Stimulated activated CD8-positive, alpha-beta memory T cell treated with anti-CD3 and anti-CD28 coated beads, Interleukin-4, amount 100 ng/mL, for 24 hours (primary cell): ENCODE data around the gene MAB21L3.
"Not testable (repeated sequence)": the region's sequence is repeated elsewhere in the genome, so short reads cannot be mapped to it uniquely, and the experiment has no call there.

ENCODE experiments used
- DNase-seq: peaks from one replicate; pipeline ENCODE4 v3.0.0-alpha.2; 2020; ENCODE audit warnings: low read depth

Gene MAB21L3

GRCh38 chr1:116138277-116138792 lies 27.1 kb downstream of the MAB21L3 start:
- DNase-seq, result no peak

DNA sequence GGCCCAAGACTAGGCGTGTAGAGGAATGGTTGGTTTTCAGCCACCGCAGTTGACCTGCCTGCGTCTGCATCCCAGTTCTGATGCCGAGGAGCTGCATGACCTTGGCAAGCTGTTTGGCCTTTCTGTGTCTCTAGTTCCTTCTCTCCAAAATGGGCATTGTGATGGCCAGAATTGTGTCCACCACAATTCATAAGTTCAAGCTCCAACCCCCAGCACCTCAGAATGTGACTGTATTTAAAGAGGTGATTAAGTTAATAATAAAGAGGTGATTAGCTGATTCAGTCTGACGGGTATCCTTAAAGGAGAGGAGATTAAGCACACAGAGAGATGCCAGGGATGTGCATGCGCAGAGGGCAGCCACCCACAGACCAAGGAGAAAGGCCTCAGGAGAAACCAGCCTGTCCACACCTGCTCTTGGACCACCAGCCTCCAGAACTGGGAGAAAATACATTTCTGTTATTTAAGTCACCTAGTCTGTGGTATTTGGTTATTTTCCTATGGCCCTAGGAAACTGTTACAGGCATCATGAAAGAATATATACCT lies 28.5 kb downstream of the MAB21L3 start:
- DNase-seq, result no peak

GRCh38 chr1:116144151-116144550 lies 33.0 kb downstream of the MAB21L3 start:
- no peak for DNase-seq

DNA sequence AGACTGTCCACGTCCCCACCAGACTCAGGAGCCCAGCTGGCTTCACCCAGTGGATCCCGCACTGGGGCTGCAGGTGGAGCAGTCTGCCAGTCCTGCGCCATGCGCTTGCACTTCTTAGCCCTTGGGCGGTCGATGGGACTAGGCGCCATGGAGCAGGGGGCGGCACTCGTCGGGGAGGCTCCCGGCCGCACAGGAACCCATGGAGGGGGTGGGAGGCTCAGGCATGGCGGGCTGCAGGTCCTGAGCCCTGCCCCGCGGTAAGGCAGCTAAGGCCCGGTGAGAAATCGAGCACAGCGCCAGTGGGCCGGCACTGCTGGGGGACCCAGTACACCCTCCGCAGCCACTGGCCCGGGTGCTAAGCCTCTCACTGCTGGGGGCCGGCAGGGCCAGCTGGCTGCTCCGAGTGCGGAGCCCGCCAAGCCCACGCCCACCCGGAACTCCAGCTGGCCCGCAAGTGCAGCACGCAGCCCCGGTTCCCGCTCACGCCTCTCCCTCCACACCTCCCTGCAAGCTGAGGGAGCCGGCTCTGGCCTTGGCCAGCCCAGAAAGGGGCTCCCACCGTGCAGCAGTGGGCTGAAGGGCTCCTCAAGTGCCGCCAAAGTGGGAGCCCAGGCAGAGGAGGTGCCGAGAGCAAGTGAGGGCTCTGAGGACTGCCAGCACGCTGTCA lies 35.4 kb downstream of the MAB21L3 start:
- not testable (repeated sequence) for DNase-seq

DNA sequence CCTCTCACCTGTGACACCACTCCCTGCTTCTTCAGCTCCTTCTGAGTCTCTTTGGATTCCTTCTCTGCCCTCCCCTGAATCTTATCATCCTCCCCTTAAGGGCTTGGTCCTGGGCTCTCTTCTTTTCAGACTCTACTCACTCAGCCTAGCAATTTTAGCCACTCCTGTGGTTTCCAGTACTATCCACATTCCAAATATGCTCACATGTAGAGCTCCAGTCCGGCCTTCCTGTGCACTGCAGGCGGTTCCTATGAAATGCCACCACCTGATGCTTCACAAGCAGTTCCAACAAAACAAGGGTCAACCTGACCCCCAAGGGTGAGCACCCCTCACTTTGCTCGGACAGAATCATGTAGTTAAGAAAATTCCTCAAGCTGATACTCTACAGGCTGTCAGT lies 35.9 kb downstream of the MAB21L3 start:
- DNase-seq, result no peak

GRCh38 chr1:116147972-116148371 lies 36.8 kb downstream of the MAB21L3 start:
- no peak for DNase-seq

GRCh38 chr1:116148967-116149366 lies 37.8 kb downstream of the MAB21L3 start:
- DNase-seq, result no peak

DNA sequence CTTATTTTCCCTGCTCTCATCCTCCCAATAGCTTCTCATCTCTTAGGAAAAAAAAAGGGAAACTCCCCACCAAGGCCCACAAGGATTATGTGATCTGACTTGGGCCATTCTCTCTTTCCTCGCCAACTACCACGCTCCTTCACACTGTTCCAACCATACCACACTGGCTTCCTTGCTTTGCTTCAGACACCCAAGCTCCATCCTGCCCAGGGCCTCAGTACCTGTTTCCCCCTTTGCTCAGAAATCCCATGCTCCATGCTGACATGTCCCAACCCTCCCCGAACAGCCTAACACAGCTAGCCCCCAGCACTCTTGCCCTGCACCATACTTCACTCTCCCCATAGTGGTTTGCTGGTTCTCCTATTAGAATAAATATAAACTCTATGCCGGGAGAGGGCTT lies 39.2 kb downstream of the MAB21L3 start:
- DNase-seq, result no peak

DNA sequence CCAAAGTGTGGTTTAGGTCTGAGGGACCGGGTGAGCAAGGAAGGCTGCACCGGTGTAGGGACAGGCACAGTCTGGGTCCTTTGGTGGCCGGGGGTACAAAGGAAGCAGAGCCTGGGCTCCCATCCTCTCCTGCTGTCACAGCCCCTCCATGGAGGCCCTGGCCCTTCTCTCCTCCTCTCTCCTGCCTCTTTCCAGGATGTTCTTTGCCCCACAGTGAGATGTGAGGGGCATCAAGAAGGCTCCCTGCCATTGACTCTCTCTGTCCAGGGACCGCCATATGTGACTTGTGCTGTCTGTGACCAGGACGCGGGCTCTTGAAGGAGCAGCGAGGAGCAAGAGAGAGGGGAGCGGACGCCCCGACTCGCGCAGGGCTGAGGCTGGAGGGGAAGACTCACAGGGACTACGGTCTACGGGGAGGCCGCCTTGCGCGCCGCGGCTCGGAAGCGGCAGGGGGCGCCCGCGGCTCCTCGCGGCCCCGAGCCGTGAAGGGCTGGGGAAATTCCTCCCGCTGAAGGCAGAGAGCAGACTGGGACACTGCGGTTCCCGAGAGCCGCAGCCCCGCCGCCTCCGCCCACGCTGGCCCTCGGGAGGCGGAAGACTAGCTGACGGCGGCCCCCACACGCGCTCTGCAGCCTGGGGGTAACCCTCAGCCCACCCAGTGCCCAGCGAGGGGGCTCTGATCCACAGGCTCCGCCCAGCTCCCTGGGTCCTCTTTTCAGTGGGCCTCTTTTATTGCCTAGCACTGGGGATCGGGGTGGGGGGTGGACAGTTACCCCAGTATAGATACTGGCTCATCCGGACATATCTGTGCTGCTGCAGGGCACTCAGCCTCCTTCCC lies 40.8 kb downstream of the MAB21L3 start:
- DNase-seq, result peak; percentile 65

GRCh38 chr1:116152577-116152943 lies 41.4 kb downstream of the MAB21L3 start:
- DNase-seq, result no peak

- DNase-seq, result no peak
Observed at GRCh38 chr1:116152950-116153691, 41.9 kb downstream of the MAB21L3 start.

DNA sequence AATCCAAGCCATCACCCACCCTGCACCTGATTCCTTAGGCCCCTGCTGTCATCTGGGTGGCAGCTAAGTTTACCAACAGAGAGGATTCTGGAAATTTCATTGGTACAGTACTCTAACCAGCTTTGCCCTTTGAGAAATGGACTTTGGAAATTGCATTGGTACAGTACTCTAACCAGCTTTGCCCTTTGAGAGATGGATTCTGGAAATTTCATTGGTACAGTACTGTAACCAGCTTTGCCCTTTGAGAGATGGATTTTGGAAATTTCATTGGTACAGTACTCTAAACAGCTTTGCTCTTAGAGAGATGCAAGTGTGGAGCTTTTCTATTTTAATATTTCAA lies 42.5 kb downstream of the MAB21L3 start:
- no peak for DNase-seq

DNA sequence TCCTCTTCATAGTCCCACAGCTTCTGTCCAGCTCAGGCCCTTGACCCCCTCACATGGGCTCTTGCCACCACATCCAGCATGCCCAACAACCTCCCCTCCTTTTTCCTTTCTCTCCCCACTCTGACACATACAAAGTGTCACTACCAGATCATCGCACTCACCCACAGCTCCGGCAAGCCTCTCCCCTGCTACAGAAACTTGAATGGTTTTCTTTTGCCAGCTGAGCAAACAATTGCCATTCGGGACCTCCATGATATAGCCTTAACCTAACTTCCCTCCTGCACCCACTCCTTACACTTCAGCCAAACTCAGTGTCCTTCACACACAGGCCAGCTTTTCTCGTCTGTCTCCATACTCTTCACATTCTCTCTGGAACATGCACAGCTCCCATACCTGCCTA lies 43.3 kb downstream of the MAB21L3 start:
- no peak for DNase-seq

GRCh38 chr1:116157096-116157495 lies 45.9 kb downstream of the MAB21L3 start:
- DNase-seq, result no peak

GRCh38 chr1:116159177-116159576 lies 48.0 kb downstream of the MAB21L3 start:
- no peak for DNase-seq

DNA sequence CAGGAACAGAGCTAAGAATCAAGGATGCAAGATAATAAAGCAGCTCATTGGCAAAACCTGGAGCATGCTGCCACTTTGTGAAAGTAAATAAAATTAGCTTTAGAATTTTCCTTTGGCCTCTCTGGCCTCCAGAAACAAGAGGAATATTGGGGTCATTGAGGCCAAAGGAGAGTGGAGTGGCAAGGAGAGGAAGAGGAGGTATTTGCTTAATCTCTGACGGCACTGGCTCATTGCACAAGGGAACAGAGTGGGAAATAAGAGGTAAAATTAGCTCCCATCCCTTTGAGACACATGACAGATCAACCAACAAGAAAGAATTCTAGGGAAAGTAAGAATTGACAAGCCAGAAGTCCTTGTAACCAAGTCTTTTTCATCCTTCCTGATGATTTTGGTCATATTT lies 48.4 kb downstream of the MAB21L3 start:
- no peak for DNase-seq

DNA sequence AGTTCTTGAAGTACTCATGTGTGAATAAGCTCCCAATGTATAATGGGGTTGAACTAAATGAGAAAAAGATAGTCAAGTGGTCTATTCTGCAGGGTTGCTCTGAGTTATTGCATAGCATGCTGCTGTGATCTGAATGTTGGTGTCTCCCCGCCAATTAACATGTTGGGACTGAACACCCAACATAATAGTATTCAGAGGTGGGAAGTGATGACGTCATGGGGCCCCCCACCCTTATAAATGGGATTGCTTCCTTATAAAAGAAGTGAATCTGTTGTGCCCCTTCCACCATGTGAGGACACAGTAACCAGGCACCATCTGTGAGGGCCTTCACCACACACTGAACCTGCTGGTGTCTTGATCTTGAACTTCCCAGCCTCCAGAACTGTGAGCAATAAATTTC lies 50.2 kb downstream of the MAB21L3 start:
- no peak for DNase-seq

GRCh38 chr1:116161877-116162390 lies 50.7 kb downstream of the MAB21L3 start:
- no peak for DNase-seq

DNA sequence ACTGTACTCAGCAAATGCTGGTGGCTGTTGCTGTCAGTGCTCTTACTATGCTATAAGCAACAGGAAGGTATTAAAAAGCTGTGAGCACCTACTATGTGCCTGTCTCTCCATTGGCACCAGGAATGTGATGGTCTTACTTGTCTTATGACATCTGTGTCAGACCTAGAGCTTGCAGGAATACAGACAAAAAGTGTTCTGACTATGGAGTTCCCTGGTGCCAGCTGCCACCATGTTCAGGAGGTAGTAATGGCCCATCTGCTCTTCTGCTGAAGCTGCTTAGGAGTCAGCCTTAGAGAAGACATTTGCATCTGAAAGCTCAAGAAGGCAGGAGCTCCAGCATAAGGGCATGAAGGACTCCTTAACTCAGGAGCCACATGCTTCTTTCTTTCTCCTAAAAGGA lies 52.3 kb downstream of the MAB21L3 start:
- DNase-seq, result no peak

DNA sequence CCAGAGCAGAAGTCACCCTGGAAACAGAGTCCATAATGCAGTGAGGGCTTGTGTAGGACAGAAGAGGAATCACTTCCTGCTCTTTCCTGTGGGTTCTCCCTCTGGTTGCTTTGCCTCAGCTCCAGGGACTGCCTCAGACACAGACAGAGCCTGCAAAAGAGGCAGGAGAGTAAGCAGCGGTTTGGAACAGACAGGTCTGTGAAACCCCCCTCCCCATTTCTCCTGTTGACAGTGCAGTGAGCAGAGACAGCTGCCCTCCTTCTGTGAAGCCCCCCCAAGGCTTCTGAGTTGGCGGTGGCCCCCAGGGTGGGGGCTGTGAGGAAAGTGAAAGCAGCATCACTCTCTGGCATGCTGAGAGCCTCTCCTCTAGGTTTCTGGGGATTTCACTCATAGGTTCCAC lies 53.0 kb downstream of the MAB21L3 start:
- no peak for DNase-seq

- DNase-seq, result no peak
Observed at GRCh38 chr1:116164604-116165368, 53.6 kb downstream of the MAB21L3 start.

DNA sequence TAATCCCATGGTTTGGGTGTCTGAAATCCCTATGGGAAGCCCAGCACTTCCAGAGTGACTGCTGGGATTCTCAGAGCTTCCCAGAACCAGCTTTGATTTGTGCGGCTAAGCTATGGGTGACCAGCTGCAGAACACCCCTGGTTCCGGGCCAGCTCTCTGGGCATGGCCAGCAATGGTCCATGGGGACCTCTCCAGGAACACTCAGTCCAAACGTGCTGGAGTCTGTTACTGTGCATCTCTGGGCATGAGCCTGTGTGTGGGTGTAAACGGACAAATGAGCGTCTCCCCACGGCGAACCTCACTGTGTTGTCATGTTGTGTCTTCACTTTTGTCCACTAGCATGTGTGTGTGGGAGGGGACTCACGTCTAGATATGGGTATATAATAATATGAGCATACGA lies 54.4 kb downstream of the MAB21L3 start:
- DNase-seq, result no peak
